Amygdala (tissue), 56 donors: Measurements from ENCODE around the gene CCDC61.

Source experiments
- DNase-seq, 56 donors: peaks; one replicate each; lab custom pipeline; 2025; lab: John Stamatoyannopoulos, UW

Gene CCDC61

GRCh38 chr19:46014941-46015686 lies 19.8 kb downstream of the CCDC61 start:
- DNase-seq, result peak in 11 of 56 donors; percentile 5 to 58 (median 22)

GRCh38 chr19:46015687-46016425 lies 20.6 kb downstream of the CCDC61 start:
- no peak for DNase-seq

DNA sequence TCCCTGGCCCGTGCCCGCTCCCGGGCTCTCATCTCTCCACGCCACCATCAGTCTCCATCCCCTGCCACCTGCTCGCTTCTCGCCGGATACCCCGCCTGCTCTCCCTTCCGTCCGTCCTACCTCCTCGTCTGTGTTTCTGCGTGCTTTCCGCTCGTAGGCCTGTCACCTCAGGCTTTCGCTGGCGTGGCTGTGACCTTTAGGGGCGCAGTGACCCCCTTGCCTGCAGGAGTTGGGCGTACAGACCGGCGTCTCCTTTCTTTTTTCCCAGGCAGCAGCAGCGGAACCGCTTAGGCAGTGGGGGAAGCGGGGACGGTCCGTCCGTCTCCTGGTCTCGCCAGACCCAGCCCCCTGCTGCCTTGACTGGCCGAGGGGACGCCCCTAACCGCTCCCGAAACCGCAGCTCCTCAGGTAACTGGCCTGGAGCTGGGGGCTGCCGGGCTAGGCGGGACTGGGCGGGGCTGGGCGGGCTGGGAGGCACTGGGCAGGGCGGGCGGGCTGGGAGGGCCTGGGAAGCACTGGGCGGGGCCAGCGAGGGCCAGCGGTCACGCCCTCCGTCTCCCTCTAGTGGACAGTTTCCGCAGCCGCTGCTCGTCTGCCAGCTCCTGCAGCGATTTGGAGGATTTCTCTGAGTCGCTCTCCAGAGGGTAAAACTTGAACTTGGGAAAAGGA lies 21.3 kb downstream of the CCDC61 start:
- DNase-seq, result peak in 49 of 56 donors; percentile 10 to 87 (median 64)

DNA sequence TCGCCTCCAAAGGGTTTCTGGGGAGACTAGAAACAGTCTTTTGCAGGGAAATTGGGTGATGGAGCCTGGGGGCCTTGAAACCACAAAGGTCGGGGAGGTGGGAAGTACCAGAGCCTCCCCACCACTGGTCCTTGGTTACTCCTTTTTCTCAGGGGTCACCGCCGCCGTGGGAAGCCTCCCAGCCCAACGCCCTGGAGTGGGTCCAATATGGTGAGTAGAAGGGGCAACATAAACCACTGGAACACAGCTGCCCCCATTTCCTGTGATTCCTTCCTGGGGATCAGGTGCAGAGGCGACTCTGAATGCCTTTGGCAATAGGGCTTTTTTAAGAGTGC lies 21.8 kb downstream of the CCDC61 start:
- DNase-seq, result no peak

DNA sequence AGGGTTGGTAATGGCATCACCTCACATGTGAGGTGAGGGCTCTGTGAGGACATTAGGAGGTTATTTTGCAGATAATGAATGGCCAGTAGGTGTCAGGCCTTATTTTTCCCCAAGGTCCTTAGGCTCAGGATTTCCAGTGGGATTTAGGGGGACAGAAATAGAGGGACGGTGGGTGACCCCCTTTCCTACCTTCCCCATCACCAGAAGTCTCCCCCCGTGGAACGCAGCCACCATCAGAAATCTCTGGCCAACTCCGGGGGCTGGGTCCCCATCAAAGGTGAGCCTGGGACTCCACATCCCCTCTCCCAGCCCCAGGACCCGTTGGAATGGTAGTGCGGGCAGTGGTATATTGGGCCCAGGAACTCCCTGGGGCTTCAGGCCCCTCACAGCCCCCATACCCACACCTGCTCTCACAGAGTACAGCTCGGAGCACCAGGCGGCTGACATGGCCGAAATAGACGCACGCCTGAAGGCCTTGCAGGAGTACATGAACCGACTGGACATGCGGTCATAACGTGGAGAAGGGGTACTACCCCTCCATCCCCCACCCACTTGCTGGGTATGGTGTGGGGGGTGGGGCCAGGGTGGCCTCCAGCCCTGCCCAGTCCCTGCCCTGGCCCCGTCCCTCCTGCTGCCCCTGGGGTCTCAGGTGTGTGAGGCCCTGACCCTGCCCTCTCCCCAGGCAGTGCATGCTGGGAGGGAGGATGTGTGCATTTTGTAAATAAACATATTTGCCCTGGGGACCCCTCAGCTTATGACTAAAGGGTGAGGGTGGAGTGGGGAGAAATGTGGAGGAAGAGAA lies 22.8 kb downstream of the CCDC61 start:
- no peak for DNase-seq

DNA sequence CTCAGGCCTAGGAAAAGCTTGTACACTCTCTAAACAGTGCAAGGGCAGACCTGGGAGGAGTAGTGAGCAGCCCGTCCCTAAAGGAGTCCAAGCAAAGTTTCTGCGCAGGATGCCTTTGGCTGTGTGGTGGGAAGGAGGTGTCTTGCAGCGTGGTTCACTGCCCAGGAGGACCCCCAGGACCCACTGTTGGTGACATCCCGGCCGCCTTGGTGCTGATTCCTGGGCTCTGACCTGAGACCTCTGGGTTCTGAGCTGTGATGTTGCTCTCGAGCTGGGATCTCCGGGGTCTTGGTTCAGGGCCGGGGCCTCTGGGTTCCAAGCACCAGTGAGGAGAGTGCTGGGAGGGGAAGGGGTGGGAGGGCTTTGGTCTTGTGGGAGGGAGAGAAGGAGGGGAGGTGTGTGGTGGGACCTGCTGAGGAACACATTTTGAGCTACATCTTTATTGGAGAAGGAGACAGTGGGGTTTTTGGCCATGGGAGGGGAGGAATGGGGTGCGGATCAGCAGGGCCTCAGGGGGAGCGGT lies 23.5 kb downstream of the CCDC61 start:
- no peak for DNase-seq

DNA sequence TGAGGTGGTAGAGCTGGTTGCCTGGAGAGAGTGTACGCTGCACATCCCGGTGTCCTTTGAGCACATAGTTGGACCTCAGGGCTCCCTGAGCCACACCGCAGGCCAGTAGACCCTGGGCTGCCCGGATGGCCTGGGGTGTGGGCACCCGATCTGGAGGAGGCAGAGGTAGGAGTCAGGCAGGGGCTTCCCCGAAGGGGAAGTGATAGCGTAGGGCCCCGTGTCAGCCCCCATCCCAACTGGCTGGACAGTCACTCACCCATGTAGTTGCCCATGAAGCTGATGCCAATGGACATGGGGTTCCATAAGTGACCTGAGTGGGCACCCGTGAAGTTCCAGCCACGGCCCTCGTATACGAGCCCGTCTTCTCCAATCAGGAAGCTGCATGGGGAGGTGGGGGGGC lies 24.0 kb downstream of the CCDC61 start:
- DNase-seq, result no peak

DNA sequence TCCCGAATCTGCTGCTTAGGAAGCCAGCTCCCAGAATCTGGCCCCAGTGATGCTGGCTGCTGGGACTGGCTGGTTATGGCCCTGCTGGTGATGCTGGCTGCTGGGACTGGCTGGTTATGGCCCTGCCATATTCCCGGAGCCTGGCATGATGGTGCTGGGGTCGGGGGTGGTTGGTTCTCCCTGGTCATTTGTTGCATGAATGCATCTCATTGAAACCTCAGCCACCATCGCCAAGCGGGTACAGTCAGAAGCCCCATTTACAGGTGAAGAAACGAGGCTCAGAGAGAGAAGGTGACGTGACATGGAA lies 25.5 kb downstream of the CCDC61 start:
- peak in 1 of 56 donors; percentile 13 for DNase-seq

GRCh38 chr19:46021531-46022041 lies 26.3 kb downstream of the CCDC61 start:
- peak in 1 of 56 donors; percentile 6 for DNase-seq

DNA sequence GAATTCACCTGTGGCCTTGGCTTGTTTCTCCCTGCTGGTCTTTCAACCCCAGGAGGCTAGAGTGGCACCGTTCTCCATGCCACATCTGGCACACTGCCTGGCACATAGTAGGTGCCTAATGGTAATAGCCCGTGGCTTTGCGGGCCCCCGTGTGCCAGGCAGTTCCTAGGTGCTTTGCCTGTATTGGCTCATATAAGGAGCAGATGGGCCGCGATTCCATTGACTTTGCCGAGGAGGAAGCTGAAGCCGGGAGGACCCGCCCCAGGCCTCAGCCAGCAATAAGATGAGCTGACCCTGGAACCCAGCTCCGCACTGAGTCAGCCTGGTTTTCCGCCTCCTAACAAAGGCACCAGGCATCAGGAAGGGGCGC lies 26.8 kb downstream of the CCDC61 start:
- DNase-seq, result no peak

GRCh38 chr19:46022431-46023310 lies 27.4 kb downstream of the CCDC61 start, which contains the start of gene PGLYRP1:
PGLYRP1 (minus strand) TSS chr19:46023053; CDS start chr19:46023021, 32 bp downstream.
- no peak for DNase-seq

- DNase-seq, result no peak
Observed at GRCh38 chr19:46023311-46023779, 28.1 kb downstream of the CCDC61 start.

GRCh38 chr19:46025835-46026234 lies 30.6 kb downstream of the CCDC61 start:
- DNase-seq, result no peak

DNA sequence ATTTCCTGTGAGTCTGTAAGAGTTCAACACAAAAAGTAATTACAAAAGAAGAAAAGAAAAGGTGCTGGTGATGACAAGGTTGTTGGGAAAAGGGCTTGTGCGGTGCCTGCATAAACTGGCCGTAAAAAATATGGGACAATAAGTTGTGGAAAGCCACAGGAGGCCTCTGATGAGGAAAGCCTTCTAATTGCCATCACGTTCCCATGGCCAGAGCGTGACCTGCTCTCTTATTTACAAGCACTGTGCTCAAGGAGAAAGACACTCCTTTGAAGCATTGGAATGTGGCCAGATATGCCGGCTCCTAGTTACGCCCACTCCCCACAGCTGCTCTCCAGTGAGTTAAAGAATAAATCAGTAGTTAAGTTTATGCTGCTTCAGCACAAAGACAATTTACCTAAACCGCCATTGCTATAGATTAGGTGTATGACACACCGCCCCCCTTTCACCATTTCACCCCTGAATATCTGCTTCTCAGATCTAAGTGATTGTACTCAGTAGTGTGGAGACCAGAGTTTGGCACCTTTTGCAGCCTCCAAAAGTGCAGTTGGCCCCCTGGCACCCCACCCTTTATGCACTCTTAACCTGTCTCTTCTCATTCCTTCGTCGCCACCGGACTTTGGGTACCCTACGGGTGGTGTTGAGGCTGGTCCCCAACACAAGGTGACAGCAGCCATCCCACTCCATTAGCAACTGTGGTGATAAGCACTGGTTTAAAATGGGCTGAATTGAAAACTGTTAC lies 35.7 kb downstream of the CCDC61 start:
- DNase-seq, result no peak

GRCh38 chr19:46031781-46032596 lies 36.7 kb downstream of the CCDC61 start:
- DNase-seq, result no peak

- no peak for DNase-seq
Observed at GRCh38 chr19:46032597-46033025, 37.3 kb downstream of the CCDC61 start.

- no peak for DNase-seq
Observed at GRCh38 chr19:46033401-46033800, 38.1 kb downstream of the CCDC61 start.

DNA sequence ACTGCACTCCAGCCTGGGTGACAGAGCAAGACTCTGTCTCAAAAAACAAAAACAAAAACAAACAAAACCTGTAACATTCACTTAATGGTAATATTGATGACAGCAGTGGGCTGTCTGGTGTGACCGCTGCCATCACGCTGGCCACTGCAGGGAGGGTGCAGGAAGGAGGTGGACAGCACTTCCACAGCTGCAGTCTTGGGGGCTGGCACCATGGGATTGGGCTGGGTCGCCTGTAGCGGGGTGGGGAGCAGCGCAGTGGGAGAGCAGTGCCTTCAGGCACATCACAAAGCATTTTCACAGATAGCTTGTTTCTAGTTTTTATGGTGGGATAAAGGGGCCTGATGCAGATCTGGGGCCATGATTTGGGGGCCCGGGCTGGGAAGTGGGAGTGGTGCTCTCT lies 40.3 kb downstream of the CCDC61 start:
- no peak for DNase-seq
